WTC11 (cell line): ENCODE measurements around the gene TRAIP.

Source experiments
- CREB1 ChIP-seq: sonication (generic); formaldehyde crosslinking; IDR thresholded peaks from 2 replicates; pipeline ENCODE4 v1.8.0; 2023; ENCODE audit warnings: mild to moderate bottlenecking, missing genetic modification reagents
- ELF4 ChIP-seq: sonication (generic); formaldehyde crosslinking; IDR thresholded peaks from 2 replicates; pipeline ENCODE4 v1.8.1; 2022; ENCODE audit warnings: low read depth, mild to moderate bottlenecking, moderate library complexity, missing genetic modification reagents
- FOXP1 ChIP-seq: sonication (generic); formaldehyde crosslinking; IDR thresholded peaks from 2 replicates; pipeline ENCODE4 v1.8.0; 2022; ENCODE audit warnings: missing genetic modification reagents, mild to moderate bottlenecking, moderate library complexity, borderline replicate concordance
- MLX ChIP-seq: sonication (generic); formaldehyde crosslinking; IDR thresholded peaks from 2 replicates; pipeline ENCODE4 v1.8.1; 2023; ENCODE audit warnings: mild to moderate bottlenecking, missing genetic modification reagents, moderate library complexity
- NR3C1 ChIP-seq: sonication (generic); formaldehyde crosslinking; conservative IDR thresholded peaks from 2 replicates; pipeline ENCODE4 v1.8.1; 2023; ENCODE audit warnings: low read depth, mild to moderate bottlenecking, missing genetic modification reagents
- TF ChIP-seq, protein P1 (sequence below): sonication (generic); formaldehyde crosslinking; IDR thresholded peaks from 2 replicates; pipeline ENCODE4 v1.8.0; 2022; ENCODE audit warnings: mild to moderate bottlenecking, missing genetic modification reagents

DNA sequence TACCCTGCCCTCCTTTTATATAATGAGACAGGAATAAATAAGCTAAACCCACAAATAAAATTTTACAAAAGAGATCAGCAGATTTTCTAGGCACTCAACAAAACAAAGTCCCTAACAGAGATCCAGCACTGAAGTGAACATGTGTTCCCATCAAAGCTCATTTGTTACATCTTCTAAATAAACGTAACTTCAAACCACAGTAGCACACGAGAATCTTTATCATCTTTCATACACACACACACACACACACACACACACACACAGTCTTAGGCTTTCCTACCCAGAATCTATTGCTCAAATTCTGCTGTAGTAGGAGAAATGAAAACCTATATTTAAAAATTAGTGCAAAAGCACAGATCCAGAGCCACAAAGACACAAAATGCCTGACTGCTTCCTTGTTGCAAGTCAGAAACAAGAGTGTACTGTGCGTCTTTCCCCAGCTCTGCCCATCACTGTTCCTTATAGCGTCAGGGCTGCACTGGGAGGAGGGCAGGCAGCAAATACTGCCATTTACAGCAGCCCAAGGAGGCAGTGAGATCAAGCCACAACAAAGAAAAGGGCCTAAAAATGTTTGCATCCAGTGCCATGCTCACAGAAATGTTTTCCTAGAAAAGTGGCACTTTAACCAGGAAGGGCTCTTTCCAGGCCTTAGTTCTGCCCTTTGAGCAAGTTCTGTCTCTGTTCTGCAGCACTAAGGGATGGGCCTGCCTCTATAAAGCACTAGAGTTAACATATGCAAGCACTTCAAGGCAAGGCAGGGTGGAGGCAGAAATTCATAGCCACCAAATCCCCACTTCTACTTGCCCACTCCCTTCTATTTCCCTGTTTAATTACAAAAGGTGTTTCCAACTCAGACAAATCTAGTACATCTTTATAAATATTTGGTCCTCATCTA, 76.0 kb downstream of the TRAIP start:
- TF ChIP-seq FOXP1 (CRISPR knock-in tag) (no peak), NR3C1 (CRISPR knock-in tag) (no peak), CREB1 (CRISPR knock-in tag) (no peak), ELF4 (CRISPR knock-in tag) (no peak), MLX (CRISPR knock-in tag) (no peak)
- TF ChIP-seq, protein P1, sequence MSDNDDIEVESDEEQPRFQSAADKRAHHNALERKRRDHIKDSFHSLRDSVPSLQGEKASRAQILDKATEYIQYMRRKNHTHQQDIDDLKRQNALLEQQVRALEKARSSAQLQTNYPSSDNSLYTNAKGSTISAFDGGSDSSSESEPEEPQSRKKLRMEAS: no peak
